ENCODE measurements around the gene SPAG17.
A peak's percentile ranks its signal among the peaks of the same experiment; 100 is the strongest.

Gene SPAG17

GRCh38 chr1:118144684-118145083 is 40.3 kb downstream of the SPAG17 start:
- H3K4me3 ChIP-seq (replicated peaks; ENCODE audit: low read depth, low read length), result no peak overlapping the region
- peak; percentile 23 for DNase-seq (ENCODE audit: low read depth)
- no peak for TF ChIP-seq CTCF (IDR thresholded peaks at IDR 0.05; ENCODE audit: low read length, missing control alignments)

GRCh38 chr1:118143831-118144230 is 41.2 kb downstream of the SPAG17 start:
- DNase-seq (ENCODE audit: low read depth), result no peak
- TF ChIP-seq CTCF (IDR thresholded peaks at IDR 0.05; ENCODE audit: low read length, missing control alignments), result no peak

GRCh38 chr1:118143121-118143520 is 41.9 kb downstream of the SPAG17 start:
- H3K4me3 ChIP-seq (replicated peaks; ENCODE audit: low read depth, low read length), result no peak overlapping the region
- DNase-seq (ENCODE audit: low read depth), result no peak
- no peak for TF ChIP-seq CTCF (IDR thresholded peaks at IDR 0.05; ENCODE audit: low read length, missing control alignments)

More at GRCh38 chr1:118143831-118144230, 41.2 kb downstream of the SPAG17 start:
- no peak overlapping the region for H3K4me3 ChIP-seq (replicated peaks; ENCODE audit: low read depth, low read length)

- no peak for TF ChIP-seq CTCF (IDR thresholded peaks at IDR 0.05; ENCODE audit: low read length, missing control alignments)
- DNase-seq (ENCODE audit: low read depth), result no peak
Measured at GRCh38 chr1:118142546-118142945, 42.5 kb downstream of the SPAG17 start.

GRCh38 chr1:118137900-118138299 is 47.1 kb downstream of the SPAG17 start:
- H3K4me3 ChIP-seq (replicated peaks; ENCODE audit: low read depth, low read length), result no peak overlapping the region
- TF ChIP-seq CTCF (IDR thresholded peaks at IDR 0.05; ENCODE audit: low read length, missing control alignments), result no peak
- no peak for DNase-seq (ENCODE audit: low read depth)

More at GRCh38 chr1:118142546-118142945, 42.5 kb downstream of the SPAG17 start:
- no peak overlapping the region for H3K4me3 ChIP-seq (replicated peaks; ENCODE audit: low read depth, low read length)

- DNase-seq (ENCODE audit: low read depth), result peak; percentile 60
- TF ChIP-seq CTCF (IDR thresholded peaks at IDR 0.05; ENCODE audit: low read length, missing control alignments), result no peak
- no peak overlapping the region for H3K4me3 ChIP-seq (replicated peaks; ENCODE audit: low read depth, low read length)
Measured at GRCh38 chr1:118136187-118136941, 48.7 kb downstream of the SPAG17 start.

- DNase-seq (ENCODE audit: low read depth), result no peak
- no peak for TF ChIP-seq CTCF (IDR thresholded peaks at IDR 0.05; ENCODE audit: low read length, missing control alignments)
- H3K4me3 ChIP-seq (replicated peaks; ENCODE audit: low read depth, low read length), result no peak overlapping the region
Measured at GRCh38 chr1:118132000-118132399, 53.0 kb downstream of the SPAG17 start.

All from fibroblast of pulmonary artery (primary cell).